Measurements from ENCODE around the gene TRIP13. TPM values are rescaled to one million over a fixed set of nuclear protein-coding genes. Genes with fewer than 3 reads are reported as not detected.

Gene TRIP13
- polyA plus RNA-seq, 1 experiment: 20.4 TPM

- peaks cover 40% of the 10 kb centered on the region for H3K36me3 ChIP-seq (ENCODE audit: control insufficient read depth, insufficient read depth, low read length)
- TF ChIP-seq CTCF (IDR thresholded peaks at IDR 0.05; ENCODE audit: insufficient read depth, low read depth, low read length): no peak
- ChIA-PET CTCF (no interaction called here), POLR2A (no interaction called here)
- no peak overlapping the region for H3K4me3 ChIP-seq (ENCODE audit: low read depth, low read length)
- H3K27me3 ChIP-seq (ENCODE audit: control insufficient read depth, insufficient read depth, low read length): no peaks in the 10 kb centered on the region
- no peak for DNase-seq (ENCODE audit: low read depth)
These were observed 21.7 kb upstream of the TRIP13 start for GRCh38 chr5:870956-871355.

- no peak for TF ChIP-seq CTCF (IDR thresholded peaks at IDR 0.05; ENCODE audit: insufficient read depth, low read depth, low read length)
- CTCF ChIA-PET: no interaction called here
- POLR2A ChIA-PET: no interaction called here
- no peak for DNase-seq (ENCODE audit: low read depth)
- no peak overlapping the region for H3K4me3 ChIP-seq (ENCODE audit: low read depth, low read length)
- no peaks in the 10 kb centered on the region for H3K27me3 ChIP-seq (ENCODE audit: control insufficient read depth, insufficient read depth, low read length)
- H3K36me3 ChIP-seq (ENCODE audit: control insufficient read depth, insufficient read depth, low read length): peaks cover 38% of the 10 kb centered on the region
These were observed 20.9 kb upstream of the TRIP13 start for GRCh38 chr5:871596-872298.

GRCh38 chr5:872301-872700 lies 20.4 kb upstream of the TRIP13 start:
- peaks cover 38% of the 10 kb centered on the region for H3K36me3 ChIP-seq (ENCODE audit: control insufficient read depth, insufficient read depth, low read length)

GRCh38 chr5:873328-873727 lies 19.4 kb upstream of the TRIP13 start:
- DNase-seq (ENCODE audit: low read depth): no peak
- peaks cover 38% of the 10 kb centered on the region for H3K36me3 ChIP-seq (ENCODE audit: control insufficient read depth, insufficient read depth, low read length)
- no peak for TF ChIP-seq CTCF (IDR thresholded peaks at IDR 0.05; ENCODE audit: insufficient read depth, low read depth, low read length)
- ChIA-PET POLR2A (no interaction called here), CTCF (no interaction called here)
- H3K27me3 ChIP-seq (ENCODE audit: control insufficient read depth, insufficient read depth, low read length): no peaks in the 10 kb centered on the region
- H3K4me3 ChIP-seq (ENCODE audit: low read depth, low read length): no peak overlapping the region

More at GRCh38 chr5:872301-872700, 20.4 kb upstream of the TRIP13 start:
- no peaks in the 10 kb centered on the region for H3K27me3 ChIP-seq (ENCODE audit: control insufficient read depth, insufficient read depth, low read length)
- no peak overlapping the region for H3K4me3 ChIP-seq (ENCODE audit: low read depth, low read length)
- no peak for DNase-seq (ENCODE audit: low read depth)
- no peak for TF ChIP-seq CTCF (IDR thresholded peaks at IDR 0.05; ENCODE audit: insufficient read depth, low read depth, low read length)
- POLR2A ChIA-PET: no interaction called here
- CTCF ChIA-PET: no interaction called here

GRCh38 chr5:875931-876330 lies 16.8 kb upstream of the TRIP13 start:
- ChIA-PET CTCF (no interaction called here), POLR2A (no interaction called here)
- DNase-seq (ENCODE audit: low read depth): no peak
- no peak for TF ChIP-seq CTCF (IDR thresholded peaks at IDR 0.05; ENCODE audit: insufficient read depth, low read depth, low read length)
- Histone ChIP-seq H3K36me3 (ENCODE audit: control insufficient read depth, insufficient read depth, low read length) (peaks cover 29% of the 10 kb centered on the region), H3K4me3 (ENCODE audit: low read depth, low read length) (no peak overlapping the region), H3K27me3 (ENCODE audit: control insufficient read depth, insufficient read depth, low read length) (no peaks in the 10 kb centered on the region)
